ENCODE measurements around the gene FBXL20.

Gene FBXL20

DNA sequence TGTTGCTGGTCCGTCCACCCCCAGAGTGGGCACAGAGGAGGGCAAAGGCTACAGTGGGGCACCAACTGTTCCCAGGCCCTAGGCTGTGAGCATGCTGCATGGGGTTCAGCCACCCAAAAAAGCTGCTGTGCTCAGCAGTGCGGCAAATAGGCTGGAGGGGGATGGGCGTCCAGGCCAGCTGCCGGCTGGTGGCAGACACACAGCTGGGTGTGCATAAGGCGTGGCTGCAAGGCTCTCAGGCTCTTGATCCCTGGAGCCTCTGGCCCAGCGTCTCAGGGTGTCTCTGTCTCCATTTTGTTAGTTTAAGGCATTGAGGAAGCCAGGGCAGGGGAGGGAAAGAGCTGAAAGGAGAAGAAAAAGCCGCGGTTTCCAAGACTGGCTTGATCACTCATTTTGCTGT, 192.5 kb downstream of the FBXL20 start:
- no peak for ATAC-seq
- TF ChIP-seq BACH2 (CRISPR knock-in tag; IDR thresholded peaks at IDR 0.05; ENCODE audit: borderline replicate concordance) (no peak), ZFP30 (CRISPR knock-in tag; IDR thresholded peaks at IDR 0.05) (no peak), OSR1 (CRISPR knock-in tag; IDR thresholded peaks at IDR 0.05) (no peak), RARB (CRISPR knock-in tag; IDR thresholded peaks at IDR 0.05) (no peak), PPARA (CRISPR knock-in tag; IDR thresholded peaks at IDR 0.05; ENCODE audit: borderline replicate concordance) (no peak)
- TF ChIP-seq, protein P1, sequence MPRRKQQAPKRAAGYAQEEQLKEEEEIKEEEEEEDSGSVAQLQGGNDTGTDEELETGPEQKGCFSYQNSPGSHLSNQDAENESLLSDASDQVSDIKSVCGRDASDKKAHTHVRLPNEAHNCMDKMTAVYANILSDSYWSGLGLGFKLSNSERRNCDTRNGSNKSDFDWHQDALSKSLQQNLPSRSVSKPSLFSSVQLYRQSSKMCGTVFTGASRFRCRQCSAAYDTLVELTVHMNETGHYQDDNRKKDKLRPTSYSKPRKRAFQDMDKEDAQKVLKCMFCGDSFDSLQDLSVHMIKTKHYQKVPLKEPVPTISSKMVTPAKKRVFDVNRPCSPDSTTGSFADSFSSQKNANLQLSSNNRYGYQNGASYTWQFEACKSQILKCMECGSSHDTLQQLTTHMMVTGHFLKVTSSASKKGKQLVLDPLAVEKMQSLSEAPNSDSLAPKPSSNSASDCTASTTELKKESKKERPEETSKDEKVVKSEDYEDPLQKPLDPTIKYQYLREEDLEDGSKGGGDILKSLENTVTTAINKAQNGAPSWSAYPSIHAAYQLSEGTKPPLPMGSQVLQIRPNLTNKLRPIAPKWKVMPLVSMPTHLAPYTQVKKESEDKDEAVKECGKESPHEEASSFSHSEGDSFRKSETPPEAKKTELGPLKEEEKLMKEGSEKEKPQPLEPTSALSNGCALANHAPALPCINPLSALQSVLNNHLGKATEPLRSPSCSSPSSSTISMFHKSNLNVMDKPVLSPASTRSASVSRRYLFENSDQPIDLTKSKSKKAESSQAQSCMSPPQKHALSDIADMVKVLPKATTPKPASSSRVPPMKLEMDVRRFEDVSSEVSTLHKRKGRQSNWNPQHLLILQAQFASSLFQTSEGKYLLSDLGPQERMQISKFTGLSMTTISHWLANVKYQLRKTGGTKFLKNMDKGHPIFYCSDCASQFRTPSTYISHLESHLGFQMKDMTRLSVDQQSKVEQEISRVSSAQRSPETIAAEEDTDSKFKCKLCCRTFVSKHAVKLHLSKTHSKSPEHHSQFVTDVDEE (CRISPR knock-in tag; IDR thresholded peaks at IDR 0.05) = no peak

DNA sequence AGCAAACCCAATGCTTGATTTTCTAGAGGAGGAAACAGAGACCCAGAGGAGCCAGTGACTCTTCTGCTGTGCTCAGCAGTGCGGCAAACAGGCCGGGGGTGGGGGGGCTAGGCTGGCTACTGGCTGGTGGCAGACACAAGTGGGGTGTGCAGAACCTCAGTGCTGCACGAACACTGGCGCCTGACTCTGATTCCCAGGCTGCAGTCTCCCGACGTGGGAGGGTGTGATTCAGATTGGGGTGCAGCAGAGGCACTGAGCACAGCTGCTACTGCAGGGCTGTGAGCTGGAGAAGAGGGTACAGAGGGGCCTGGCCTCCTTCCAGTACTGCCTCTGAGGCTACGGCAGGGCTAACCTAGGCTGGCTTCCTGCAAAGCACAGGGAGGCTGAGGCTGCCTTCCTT, 193.3 kb downstream of the FBXL20 start:
- ATAC-seq = no peak
- TF ChIP-seq GLIS3 (CRISPR knock-in tag; IDR thresholded peaks at IDR 0.05) (no peak), RARB (CRISPR knock-in tag; IDR thresholded peaks at IDR 0.05) (no peak), ZFP3 (CRISPR knock-in tag; IDR thresholded peaks at IDR 0.05) (no peak), OSR1 (CRISPR knock-in tag; IDR thresholded peaks at IDR 0.05) (no peak), TOX (CRISPR knock-in tag; IDR thresholded peaks at IDR 0.05; ENCODE audit: borderline replicate concordance) (no peak), ZNF70 (CRISPR knock-in tag; IDR thresholded peaks at IDR 0.05) (no peak), ZC3H10 (CRISPR knock-in tag; IDR thresholded peaks at IDR 0.05) (no peak), CSDC2 (CRISPR knock-in tag; IDR thresholded peaks at IDR 0.05) (no peak), ARNTL (CRISPR knock-in tag; IDR thresholded peaks at IDR 0.05; ENCODE audit: borderline replicate concordance, low read depth) (no peak), ESRRG (CRISPR knock-in tag; IDR thresholded peaks at IDR 0.05) (no peak), ZFP30 (CRISPR knock-in tag; IDR thresholded peaks at IDR 0.05) (no peak), BACH2 (CRISPR knock-in tag; IDR thresholded peaks at IDR 0.05; ENCODE audit: borderline replicate concordance) (no peak), ZNF565 (CRISPR knock-in tag; conservative IDR thresholded peaks at IDR 0.05; ENCODE audit: low read depth) (no peak), SNAI2 (CRISPR knock-in tag; IDR thresholded peaks at IDR 0.05) (no peak), ISL1 (CRISPR knock-in tag; IDR thresholded peaks at IDR 0.05) (no peak), PPARA (CRISPR knock-in tag; IDR thresholded peaks at IDR 0.05; ENCODE audit: borderline replicate concordance) (no peak), TCF4 (CRISPR knock-in tag; IDR thresholded peaks at IDR 0.05; ENCODE audit: borderline replicate concordance) (no peak)
- TF ChIP-seq, protein P2, sequence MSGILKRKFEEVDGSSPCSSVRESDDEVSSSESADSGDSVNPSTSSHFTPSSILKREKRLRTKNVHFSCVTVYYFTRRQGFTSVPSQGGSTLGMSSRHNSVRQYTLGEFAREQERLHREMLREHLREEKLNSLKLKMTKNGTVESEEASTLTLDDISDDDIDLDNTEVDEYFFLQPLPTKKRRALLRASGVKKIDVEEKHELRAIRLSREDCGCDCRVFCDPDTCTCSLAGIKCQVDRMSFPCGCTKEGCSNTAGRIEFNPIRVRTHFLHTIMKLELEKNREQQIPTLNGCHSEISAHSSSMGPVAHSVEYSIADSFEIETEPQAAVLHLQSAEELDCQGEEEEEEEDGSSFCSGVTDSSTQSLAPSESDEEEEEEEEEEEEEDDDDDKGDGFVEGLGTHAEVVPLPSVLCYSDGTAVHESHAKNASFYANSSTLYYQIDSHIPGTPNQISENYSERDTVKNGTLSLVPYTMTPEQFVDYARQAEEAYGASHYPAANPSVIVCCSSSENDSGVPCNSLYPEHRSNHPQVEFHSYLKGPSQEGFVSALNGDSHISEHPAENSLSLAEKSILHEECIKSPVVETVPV (CRISPR knock-in tag; IDR thresholded peaks at IDR 0.05) = no peak
- TF ChIP-seq, protein P3, sequence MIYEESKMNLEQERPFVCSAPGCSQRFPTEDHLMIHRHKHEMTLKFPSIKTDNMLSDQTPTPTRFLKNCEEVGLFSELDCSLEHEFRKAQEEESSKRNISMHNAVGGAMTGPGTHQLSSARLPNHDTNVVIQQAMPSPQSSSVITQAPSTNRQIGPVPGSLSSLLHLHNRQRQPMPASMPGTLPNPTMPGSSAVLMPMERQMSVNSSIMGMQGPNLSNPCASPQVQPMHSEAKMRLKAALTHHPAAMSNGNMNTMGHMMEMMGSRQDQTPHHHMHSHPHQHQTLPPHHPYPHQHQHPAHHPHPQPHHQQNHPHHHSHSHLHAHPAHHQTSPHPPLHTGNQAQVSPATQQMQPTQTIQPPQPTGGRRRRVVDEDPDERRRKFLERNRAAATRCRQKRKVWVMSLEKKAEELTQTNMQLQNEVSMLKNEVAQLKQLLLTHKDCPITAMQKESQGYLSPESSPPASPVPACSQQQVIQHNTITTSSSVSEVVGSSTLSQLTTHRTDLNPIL (CRISPR knock-in tag; IDR thresholded peaks at IDR 0.05; ENCODE audit: low read depth) = no peak
- TF ChIP-seq, protein P4, sequence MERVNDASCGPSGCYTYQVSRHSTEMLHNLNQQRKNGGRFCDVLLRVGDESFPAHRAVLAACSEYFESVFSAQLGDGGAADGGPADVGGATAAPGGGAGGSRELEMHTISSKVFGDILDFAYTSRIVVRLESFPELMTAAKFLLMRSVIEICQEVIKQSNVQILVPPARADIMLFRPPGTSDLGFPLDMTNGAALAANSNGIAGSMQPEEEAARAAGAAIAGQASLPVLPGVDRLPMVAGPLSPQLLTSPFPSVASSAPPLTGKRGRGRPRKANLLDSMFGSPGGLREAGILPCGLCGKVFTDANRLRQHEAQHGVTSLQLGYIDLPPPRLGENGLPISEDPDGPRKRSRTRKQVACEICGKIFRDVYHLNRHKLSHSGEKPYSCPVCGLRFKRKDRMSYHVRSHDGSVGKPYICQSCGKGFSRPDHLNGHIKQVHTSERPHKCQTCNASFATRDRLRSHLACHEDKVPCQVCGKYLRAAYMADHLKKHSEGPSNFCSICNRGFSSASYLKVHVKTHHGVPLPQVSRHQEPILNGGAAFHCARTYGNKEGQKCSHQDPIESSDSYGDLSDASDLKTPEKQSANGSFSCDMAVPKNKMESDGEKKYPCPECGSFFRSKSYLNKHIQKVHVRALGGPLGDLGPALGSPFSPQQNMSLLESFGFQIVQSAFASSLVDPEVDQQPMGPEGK (CRISPR knock-in tag; IDR thresholded peaks at IDR 0.05; ENCODE audit: borderline replicate concordance) = no peak

DNA sequence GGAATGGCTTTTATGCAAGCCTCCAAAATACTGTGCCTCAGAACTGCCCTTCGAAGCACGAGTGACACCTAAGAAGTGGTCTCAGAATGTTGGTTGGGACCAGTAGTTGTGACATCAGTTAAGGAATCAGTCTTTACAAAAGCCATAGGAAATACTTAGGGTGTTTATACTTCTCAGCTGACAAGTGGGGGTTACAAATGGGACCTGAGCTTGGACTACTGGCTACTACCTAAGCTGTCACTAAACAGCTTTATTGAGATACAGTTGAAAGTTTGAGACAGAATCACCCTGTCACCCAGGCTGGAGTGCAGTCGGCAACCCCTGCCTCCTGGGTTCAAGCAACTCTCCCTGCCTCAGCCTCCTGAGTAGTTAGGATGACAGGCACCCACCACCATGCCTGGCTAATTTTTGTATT, 196.3 kb downstream of the FBXL20 start:
- ATAC-seq = no peak
- TF ChIP-seq PPARA (CRISPR knock-in tag; IDR thresholded peaks at IDR 0.05; ENCODE audit: borderline replicate concordance) (no peak), RARB (CRISPR knock-in tag; IDR thresholded peaks at IDR 0.05) (no peak)

DNA sequence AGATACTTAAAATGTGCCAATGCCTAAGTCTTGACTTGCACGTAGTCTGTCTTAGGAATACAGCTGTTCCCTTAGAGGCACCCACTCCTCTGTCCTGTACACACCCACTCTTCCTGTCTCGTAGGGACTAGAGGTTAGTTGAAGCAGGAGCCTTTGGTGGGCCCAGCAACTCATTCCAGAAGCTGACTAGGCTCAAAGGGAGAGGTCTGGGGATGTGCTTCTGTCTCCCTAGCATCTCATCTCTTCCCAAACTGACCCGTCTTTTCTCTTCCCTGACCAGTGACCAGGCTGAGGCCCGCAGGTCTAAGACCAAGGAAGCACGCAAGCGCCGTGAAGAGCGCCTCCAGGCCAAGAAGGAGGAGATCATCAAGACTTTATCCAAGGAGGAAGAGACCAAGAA, 197.2 kb downstream of the FBXL20 start:
- TF ChIP-seq ESRRG (CRISPR knock-in tag; IDR thresholded peaks at IDR 0.05) = no peak
- TF ChIP-seq RARB (CRISPR knock-in tag; IDR thresholded peaks at IDR 0.05) = no peak
- TF ChIP-seq ARNTL (CRISPR knock-in tag; IDR thresholded peaks at IDR 0.05; ENCODE audit: borderline replicate concordance, low read depth) = no peak
- TF ChIP-seq, protein P2 (CRISPR knock-in tag; IDR thresholded peaks at IDR 0.05) = no peak
- no peak for TF ChIP-seq GLIS3 (CRISPR knock-in tag; IDR thresholded peaks at IDR 0.05)
- TF ChIP-seq TCF4 (CRISPR knock-in tag; IDR thresholded peaks at IDR 0.05; ENCODE audit: borderline replicate concordance) = no peak
- TF ChIP-seq, protein P1 (CRISPR knock-in tag; IDR thresholded peaks at IDR 0.05) = no peak
- ATAC-seq = no peak
